GM19238 (cell line): ENCODE measurements around the gene LOXL1.

Experiments
- DNase-seq: peaks from one replicate; pipeline ENCODE4 v3.0.0; 2011; ENCODE audit warnings: low spot score; ENCODE audit not compliant: insufficient read length

Gene LOXL1

DNA sequence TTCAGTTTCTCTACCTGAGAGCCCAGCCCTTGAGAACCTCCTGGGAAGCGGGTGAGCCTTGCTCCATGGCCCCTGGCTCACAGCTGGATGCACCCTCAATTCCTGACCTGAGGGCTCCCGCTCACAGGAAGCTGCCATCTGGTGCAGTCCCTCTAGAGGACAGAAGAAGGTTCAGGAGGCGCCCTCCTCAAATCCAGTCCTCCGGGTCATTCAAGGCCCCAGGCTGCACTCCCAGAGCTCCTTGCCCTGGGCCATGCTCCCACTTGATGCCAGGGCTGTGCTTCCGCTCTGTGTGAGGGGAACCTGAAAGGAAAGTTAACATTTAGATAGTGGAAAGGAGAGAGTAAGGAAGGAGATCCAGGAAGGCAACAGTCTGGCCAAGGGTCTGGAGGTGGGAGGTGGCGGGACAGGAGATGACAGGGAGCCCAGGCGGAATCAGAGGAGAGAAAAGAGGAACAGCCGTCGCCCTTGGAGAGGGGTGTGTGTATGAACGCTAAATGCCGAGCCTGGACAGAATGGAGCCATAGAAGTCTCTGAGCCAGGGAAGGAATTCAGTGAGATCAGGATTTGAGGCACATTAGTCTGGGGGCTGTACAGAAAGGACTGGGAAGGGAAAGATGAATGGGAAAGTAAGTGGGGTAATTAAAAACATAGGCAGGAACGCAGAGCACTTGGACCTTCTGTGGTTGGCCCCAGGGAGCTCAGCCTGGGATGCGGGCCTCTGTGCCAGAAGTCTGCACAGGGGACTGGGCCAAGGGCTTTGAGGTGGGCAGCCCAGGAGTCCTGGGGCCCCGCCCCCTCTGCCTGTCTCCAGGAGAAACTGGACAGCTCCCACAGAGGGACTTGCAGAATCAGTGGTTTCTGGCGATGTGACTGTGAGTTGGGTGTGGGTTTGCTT lies 26.8 kb upstream of the LOXL1 start:
- no peak for DNase-seq

- DNase-seq: no peak
These were observed 26.1 kb upstream of the LOXL1 start for GRCh38 chr15:73900095-73900712.

DNA sequence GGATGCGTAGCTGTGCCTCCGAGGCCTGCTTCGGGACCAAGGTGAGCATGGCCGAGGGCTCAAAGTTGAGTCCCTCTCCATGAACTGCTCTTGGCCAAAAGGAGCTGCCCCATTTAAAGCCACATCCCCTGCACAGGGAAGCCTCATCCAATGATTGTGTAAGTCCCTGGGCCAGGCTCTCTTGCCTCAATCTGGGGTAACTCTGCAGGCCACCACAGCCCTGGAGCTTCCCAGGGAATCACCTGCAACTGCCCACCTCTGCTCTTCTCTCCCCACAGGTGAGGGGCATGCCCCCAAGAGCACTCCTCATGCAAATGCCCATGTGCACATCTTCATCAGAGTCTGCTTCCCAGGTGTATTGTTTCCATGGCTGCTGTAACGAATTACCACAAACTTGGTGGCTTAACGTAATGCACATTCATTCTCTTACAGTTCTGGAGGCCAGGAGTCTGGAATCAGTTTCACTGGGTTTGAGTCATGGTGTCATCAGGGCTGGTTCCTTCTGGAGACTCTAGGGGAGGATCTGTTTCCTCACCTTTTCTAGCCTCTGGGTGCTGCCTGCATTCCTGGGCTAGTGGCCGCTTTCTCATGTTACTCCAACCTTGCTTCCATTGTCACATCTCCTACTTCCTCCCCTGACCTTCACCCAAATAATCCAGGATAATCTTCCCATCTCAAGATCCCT lies 25.0 kb upstream of the LOXL1 start:
- DNase-seq: no peak

DNA sequence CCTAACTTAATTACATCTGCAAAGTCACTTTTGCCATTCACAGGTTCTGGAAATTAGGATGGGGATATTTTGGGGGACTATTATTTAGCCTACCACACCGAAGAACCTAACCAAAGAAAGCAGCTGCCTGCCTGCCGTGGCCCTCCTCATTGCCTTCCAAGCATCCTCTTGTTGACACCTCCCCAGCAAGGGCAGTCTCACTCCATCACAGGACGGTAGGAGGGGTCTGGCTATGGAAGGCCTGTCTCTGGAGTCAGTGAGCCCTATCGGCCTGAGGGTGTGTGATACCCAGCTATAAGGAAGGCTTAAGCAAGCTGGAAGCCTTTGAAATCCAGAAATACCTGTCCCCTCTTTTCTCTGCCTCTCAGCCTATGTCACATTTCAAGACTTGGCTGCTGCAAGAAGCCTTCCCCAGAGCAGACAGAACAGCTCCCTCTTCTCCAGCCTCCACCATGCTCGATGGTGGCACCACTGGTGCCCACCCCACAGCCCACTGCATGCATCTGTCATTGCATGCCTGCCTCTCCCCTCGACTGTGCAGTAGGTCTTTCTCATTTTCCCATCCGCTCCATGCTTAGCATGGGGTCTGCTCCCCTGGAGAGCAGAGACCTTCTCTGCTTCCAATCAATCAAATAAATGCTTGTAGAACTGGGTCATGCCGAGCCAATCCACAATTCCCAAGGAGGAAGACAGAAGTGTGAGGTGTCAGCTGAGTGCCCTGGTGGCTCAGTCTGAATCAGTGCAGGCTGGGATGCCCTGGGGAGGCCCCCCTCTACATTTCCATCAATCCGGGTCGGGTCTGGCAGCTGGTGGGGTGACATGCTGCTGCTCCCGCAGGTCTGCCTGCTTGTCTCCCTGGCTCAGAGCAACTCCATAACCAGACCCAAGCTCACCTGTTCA lies 23.9 kb upstream of the LOXL1 start:
- DNase-seq: no peak

- DNase-seq: no peak
These were observed 22.0 kb upstream of the LOXL1 start for GRCh38 chr15:73904026-73904815.

GRCh38 chr15:73905225-73905827 lies 20.9 kb upstream of the LOXL1 start:
- DNase-seq: no peak

- DNase-seq: no peak
These were observed 19.8 kb upstream of the LOXL1 start for GRCh38 chr15:73906346-73907034.

GRCh38 chr15:73907035-73907408 lies 19.2 kb upstream of the LOXL1 start:
- no peak for DNase-seq

- DNase-seq: peak; percentile 71
These were observed 18.0 kb upstream of the LOXL1 start for GRCh38 chr15:73908030-73908821.

DNA sequence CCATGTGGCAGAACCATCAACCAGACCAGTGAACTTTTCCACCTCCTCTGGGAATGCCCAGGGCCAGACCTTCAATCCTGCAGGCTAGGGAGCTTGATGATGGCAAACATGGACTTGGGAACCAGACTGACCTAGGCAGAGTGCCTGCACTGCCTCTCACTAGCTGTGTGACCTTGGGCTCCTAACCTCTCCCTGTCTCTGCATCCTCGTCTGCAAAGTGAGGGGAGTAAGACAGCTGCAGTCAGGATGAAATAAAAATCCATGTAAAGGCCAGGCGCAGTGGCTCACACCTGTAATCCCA lies 17.5 kb upstream of the LOXL1 start:
- no peak for DNase-seq

DNA sequence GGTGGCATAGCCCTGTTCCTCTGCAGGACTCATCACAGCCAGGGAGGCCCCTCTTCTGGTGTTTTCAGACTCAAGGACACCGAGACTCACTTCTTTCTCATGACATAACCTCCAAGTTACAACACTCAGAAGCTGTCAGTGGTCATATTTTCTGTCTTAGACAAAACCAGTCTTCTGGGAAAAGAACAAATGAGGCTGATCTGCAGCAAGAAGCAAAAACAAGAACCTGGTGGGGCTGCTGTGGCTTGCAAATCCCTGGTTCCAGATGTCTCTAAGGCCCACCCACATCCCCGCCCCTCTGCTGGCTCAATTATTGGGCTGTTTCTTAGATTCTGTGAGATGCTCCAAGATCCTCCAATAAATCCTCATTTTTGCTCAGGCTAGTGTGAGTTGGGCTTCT lies 16.6 kb upstream of the LOXL1 start:
- DNase-seq: no peak

GRCh38 chr15:73910522-73911303 lies 15.5 kb upstream of the LOXL1 start:
- DNase-seq: no peak

GRCh38 chr15:73912030-73912596 lies 14.1 kb upstream of the LOXL1 start:
- no peak for DNase-seq

DNA sequence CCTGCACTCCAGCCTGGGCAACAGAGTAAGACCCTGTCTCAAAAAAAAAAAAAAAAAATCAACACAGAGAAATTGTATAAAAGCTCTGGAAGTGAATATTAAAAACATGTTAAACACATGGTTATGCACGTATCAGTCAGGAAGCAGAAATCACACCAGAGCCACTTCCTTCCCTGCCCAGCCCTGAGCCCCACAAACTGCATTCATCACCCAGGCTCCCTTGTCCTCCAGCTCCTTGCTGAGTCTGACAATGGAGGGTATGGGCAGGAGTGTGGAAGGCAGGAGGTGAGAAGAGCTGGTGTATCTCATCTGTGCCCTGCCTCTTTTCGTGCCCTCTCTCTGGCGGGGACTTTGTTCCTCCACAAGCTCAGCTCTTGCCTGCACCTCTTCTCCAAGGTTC lies 12.1 kb upstream of the LOXL1 start:
- DNase-seq: no peak

DNA sequence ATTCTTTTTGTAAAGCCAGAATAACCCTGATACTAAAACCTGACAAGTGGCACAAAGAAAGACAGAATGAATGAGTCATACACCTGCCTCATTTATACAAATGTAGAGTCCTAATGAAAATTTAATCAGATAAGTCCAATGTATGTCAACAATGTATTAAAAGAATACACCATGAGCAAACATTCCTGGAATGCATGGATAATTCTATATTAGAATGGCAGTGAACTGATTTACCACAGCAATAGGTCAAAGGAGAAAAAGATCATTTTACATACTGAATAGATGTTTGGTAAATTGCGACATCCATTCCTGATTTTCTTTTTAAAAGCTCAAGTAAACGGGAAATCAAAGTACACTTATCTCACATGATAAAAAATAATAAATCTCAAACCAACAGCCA lies 11.2 kb upstream of the LOXL1 start:
- no peak for DNase-seq

DNA sequence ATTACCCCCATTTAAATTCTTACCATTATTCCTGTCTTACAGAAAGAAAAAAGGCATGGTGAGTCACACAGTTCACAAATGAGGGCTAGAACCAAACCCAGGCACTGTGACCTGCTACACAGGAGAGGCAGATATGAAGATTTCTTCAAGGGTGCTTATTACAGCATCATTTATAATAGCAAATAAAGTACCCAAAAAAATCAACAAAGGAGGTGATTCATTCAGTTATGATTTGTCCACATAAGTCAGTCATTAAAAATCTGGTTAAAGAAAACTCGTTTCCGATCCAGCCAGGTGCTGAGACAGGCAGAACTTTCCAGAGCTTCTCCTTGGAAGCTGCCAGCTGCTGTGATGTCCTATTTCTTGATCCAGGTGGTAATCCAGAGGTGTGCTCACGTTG lies 7.5 kb upstream of the LOXL1 start:
- no peak for DNase-seq

GRCh38 chr15:73919706-73920105 lies 6.6 kb upstream of the LOXL1 start:
- DNase-seq: no peak
